NCI-H2227 (cell line): ENCODE data around the gene ACOX2.

ENCODE experiments used
- DNase-seq: peaks from one replicate; lab custom pipeline; 2025; ENCODE audit not compliant: unreplicated experiment; lab: John Stamatoyannopoulos, UW

The ACOX2 gene

GRCh38 chr3:58536501-58537411, at the start of gene ACOX2:
ACOX2 (minus strand) TSS chr3:58537190; CDS start chr3:58535106, 2,084 bp downstream.
- no peak for DNase-seq

DNA sequence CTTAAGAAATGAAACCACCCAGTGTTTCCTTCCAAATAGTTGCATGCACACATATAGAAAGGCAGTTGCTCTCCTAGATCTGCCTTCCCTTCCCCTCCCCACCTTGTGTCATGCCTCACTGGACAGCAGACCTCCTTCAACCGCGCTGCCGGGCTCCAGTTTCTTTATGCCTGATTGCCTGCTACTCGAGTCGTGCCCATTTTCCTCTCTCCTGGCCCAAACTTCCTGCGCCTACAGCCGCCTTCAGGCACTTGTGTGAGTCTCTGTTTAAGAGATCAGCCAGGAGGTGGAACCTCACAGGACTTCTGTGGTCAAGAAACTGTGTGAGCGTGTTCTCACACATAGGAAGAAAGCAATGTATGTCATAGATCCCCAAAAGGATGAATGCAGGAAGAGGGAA, 49.0 kb upstream of the ACOX2 start:
- no peak for DNase-seq

DNA sequence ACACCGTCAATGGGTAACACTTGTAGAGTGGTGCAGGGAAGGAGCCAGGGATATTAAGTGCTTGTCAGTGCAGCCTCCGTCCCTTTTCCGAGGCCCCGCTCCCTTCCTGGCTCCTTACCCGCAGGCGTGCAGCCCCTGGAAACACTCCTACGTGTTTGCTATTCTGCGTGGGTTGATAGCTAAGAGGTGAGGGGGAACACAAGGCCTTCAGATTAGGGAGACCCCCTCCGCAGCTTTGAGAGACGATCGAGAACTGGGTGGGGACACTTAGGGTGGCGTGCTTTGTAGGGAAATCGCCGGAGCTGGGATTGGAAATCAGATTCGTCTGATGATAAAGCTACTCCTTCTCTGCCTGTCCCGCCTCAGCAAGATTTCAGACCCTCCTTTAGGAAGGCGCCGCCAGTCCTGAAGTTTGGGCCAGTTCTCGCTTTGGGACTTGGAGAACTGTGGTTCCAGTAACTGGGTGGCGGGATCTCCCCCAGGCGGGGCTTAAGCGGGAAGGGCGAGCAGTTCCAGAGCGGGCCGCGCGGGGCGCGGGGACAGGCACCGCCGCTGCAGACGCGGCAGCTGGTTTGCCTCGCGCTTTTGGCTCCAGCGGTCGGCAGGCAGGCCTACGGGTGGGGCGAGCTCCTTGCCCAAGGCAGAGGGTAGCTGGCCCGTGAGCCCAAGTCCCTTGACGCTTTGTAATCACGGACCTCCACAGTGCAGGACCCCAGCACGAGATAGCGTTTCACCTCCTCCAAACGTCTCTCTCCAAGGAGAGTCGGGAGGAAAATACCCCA, 48.2 kb upstream of the ACOX2 start:
- peak; percentile 77 for DNase-seq

GRCh38 chr3:58584690-58585004, 47.7 kb upstream of the ACOX2 start:
- DNase-seq = no peak

GRCh38 chr3:58581328-58582091, 44.5 kb upstream of the ACOX2 start:
- peak; percentile 43 for DNase-seq

GRCh38 chr3:58580826-58581327, 43.9 kb upstream of the ACOX2 start:
- DNase-seq = peak; percentile 4

DNA sequence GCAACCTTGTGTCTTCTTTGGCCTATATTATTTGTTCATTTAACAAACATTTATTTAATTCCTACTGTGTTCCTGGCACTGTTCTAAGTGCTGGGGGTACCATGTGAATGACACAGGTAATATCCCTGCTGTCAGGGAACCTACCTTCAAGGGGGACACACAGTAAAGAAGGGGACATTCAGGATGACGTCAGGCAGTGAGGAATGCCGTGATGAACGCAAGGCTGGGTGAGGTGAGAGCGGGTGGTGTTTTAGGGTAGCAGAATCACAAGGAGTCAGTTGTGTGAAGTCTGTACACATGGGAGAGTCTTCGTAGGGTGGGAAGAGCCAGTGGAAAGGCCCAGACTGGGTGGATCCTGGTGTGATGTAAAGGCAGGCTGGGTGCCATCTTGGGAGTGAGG, 41.9 kb upstream of the ACOX2 start:
- no peak for DNase-seq

DNA sequence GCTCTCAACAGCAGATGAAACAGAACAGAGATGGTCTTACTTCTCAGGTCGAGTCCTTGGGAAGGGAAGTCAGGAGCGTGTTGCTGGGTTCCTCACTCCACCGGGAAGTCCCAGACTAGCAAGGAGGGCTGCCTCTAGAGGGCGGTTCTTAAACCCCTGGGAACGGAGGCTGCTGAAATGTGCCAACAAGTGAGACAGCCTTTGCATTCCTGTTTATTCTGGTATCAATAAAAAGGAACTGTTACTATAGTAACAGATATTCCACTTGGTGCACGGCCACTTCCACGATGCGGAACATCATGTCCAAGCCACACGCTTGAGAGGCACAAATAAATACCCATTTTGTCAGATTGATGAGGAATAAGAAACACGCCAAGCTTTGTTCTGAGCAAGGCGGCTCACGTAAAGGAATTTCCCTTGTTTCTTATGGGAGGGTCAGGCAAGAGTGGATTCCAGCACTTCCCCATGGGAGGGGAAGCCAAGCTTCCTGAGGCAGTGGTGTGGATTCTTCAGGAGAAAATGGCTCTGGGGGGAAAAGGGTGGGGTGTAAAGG, 40.4 kb upstream of the ACOX2 start, which contains the start of gene FAM107A:
FAM107A (minus strand) TSS at position 123 of the 553 bp plus-strand sequence. CDS start 7,531 bp downstream, outside the sequence.
- no peak for DNase-seq

- DNase-seq = no peak
Measured at GRCh38 chr3:58576716-58577115, 39.7 kb upstream of the ACOX2 start.

DNA sequence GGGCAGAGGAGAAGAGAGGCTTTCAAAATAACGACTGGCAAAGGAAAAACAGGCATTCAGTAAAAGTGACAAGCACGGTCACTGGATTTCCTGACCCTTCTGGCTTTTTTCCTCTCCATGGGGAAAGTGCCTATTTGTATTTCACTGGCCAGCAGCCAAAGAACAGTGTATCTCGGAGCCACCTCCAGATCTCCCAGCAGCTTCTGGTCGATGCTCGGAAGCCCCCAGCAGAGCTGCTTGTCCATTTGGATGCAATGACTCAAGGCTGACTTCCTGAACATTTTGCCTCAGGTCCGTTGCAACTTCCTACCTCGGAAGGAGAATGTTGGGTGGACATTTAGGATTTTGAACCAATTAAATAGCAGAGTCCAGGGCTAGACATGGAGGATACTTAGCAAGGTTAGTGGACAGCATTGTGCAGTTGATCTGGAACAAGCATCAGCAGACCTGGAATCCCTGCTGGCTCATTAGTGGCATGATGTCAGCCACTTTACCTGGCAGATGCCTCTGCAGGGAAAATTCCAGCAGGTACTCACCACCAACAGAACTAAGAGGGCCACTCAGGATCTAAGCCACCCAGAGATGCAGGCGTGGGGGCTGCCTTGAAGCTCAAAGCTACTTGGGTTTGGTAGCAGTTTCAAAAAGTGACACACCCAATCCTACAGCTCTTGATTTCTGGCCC, 39.1 kb upstream of the ACOX2 start:
- DNase-seq = peak; percentile 23

GRCh38 chr3:58574682-58575081, 37.7 kb upstream of the ACOX2 start:
- no peak for DNase-seq

- no peak for DNase-seq
Measured at GRCh38 chr3:58574106-58574505, 37.1 kb upstream of the ACOX2 start.

DNA sequence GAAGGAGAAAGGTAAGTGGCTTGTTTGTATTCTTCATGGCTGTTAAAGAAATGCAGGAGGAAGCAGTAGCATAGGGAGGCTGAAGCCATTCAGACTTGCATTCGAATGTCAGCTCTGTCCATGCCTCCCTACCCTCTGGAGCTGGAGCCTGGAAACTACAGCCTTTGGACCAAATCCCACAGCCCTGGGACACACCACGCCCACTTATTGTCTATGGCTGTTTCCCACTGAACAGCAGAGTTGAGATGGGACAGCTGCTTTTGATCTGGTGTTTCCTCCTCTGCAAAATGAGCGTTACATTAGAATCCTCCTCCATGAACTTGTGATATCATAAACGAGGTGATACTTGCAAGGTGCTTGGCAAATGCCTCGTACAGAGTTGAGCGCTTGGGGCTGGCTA, 36.6 kb upstream of the ACOX2 start:
- DNase-seq = no peak

DNA sequence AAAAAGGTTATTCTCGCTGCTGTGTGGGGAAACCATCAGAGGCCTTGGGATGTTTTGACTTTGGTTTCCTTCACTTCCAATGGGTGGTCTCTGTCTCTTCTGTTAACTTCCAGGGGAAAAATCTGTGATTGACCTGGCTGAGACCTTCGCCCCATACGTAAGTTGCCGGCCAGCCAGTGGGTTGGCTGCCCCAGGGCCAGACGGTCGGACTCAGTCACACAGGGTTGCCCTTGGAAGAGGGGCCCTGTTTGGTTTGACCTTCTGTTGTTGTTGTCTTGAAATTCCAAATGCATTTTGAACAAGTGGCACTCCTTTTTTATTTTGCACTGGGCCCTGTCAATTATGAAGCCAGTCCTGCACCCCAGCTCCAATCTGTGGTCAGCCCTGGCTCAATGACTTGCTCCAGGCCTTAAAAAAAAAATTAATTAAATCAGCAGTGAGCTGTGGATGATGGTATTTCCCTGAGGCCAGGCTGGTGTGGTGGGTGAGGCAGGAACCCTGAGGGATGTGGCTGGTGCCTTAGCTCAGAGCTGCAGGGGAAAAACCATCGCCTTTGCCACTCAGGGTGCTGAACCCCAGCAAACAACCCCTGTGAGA, 35.7 kb upstream of the ACOX2 start:
- DNase-seq = no peak

GRCh38 chr3:58572013-58572633, 35.1 kb upstream of the ACOX2 start:
- no peak for DNase-seq

GRCh38 chr3:58570851-58571250, 33.9 kb upstream of the ACOX2 start:
- DNase-seq = no peak

- no peak for DNase-seq
Measured at GRCh38 chr3:58569287-58570001, 32.5 kb upstream of the ACOX2 start.

GRCh38 chr3:58568572-58569286, 31.7 kb upstream of the ACOX2 start:
- peak; percentile 71 for DNase-seq
